Endodermal cell (in vitro differentiated cells): ENCODE results near the gene DNASE1L3. TPM values are rescaled to one million over a fixed set of nuclear protein-coding genes. Genes with fewer than 3 reads are reported as not detected.

ENCODE experiments used
- DNase-seq: peaks from one replicate; pipeline ENCODE4 v3.0.0-alpha.2; 2017
- H3K27ac ChIP-seq: 2 replicates; pipeline ENCODE4 v1.5.1; 2013; ENCODE audit warnings: mild to moderate bottlenecking, low read depth, low read length, moderate library complexity
- H3K27me3 ChIP-seq: 2 replicates; pipeline ENCODE4 v1.6.1; 2013; ENCODE audit warnings: mild to moderate bottlenecking, low read length, moderate library complexity; ENCODE audit not compliant: insufficient read depth, control insufficient read depth, poor library complexity, severe bottlenecking
- H3K36me3 ChIP-seq: 2 replicates; pipeline ENCODE4 v1.7.0; 2013; ENCODE audit warnings: mild to moderate bottlenecking, low read length, moderate library complexity; ENCODE audit not compliant: control insufficient read depth, insufficient read depth
- H3K4me1 ChIP-seq: one replicate; pipeline ENCODE4 v1.7.0; 2013; ENCODE audit warnings: low read length; ENCODE audit not compliant: control insufficient read depth, insufficient read depth
- H3K4me3 ChIP-seq: 2 replicates; pipeline ENCODE4 v1.5.1; 2013; ENCODE audit warnings: mild to moderate bottlenecking, low read length, moderate library complexity
- H3K9ac ChIP-seq: 2 replicates; pipeline ENCODE4 v1.6.1; 2013; ENCODE audit warnings: mild to moderate bottlenecking, low read length, moderate library complexity; ENCODE audit not compliant: poor library complexity, severe bottlenecking; ENCODE audit errors: extremely low read depth
- H3K9me3 ChIP-seq: 2 replicates; pipeline ENCODE4 v1.6.1; 2013; ENCODE audit warnings: mild to moderate bottlenecking, low read length, moderate library complexity; ENCODE audit not compliant: control insufficient read depth
- H3K27ac Mint-ChIP-seq: 2 replicates; pipeline ENCODE4 v1.8.0; 2020; ENCODE audit warnings: mixed read lengths
- H3K27me3 Mint-ChIP-seq: 2 replicates; pipeline ENCODE4 v1.8.0; 2021; ENCODE audit warnings: mild to moderate bottlenecking, mixed read lengths; ENCODE audit not compliant: insufficient read depth
- H3K36me3 Mint-ChIP-seq: 2 replicates; pipeline ENCODE4 v1.8.0; 2020; ENCODE audit warnings: low read depth, mixed read lengths
- H3K4me1 Mint-ChIP-seq: 2 replicates; pipeline ENCODE4 v1.8.0; 2020; ENCODE audit warnings: mixed read lengths
- H3K4me3 Mint-ChIP-seq: 2 replicates; pipeline ENCODE4 v1.8.0; 2020; ENCODE audit warnings: mild to moderate bottlenecking, moderate library complexity, mixed read lengths
- H3K9me3 Mint-ChIP-seq: 2 replicates; pipeline ENCODE4 v1.8.0; 2020; ENCODE audit warnings: mild to moderate bottlenecking, mixed read lengths
- CTCF ChIP-seq: fragments of 200-600 bp; sonication (generic); conservative IDR thresholded peaks from 2 replicates; pipeline ENCODE4 v1.5.0; 2021; ENCODE audit warnings: antibody characterized with exemption, mild to moderate bottlenecking
- WGBS, 2 experiments: methylation state at CpG; one replicate each; pipeline versions ENCODE4 v1.1.5 to v1.1.7; 2013; ENCODE audit warnings: missing lambda C conversion rate in 2 of 2, mixed read lengths in 1 of 2; ENCODE audit not compliant: insufficient coverage in 1 of 2, insufficient read length in 1 of 2; 5-methylcytosine and 5-hydroxymethylcytosine counted together
- total RNA-seq, 2 donors: library from RNA; stranded (reverse); fragmentation: NEBNext Ultra II Directional in 1 of 2; extraction: Animal tissue kit (Norgen Biotek cat#: 25700) in 1 of 2; gene quantifications; 2 replicates in 1 of 2; 3 replicates in 1 of 2; pipeline ENCODE4 v1.2.1, GENCODE V29; 2021

DNASE1L3 gene
- total RNA-seq, 2 donors from 2014 or later, result not detected

- Mint-ChIP-seq H3K4me3 (no peak overlapping the region), H3K27ac (no peak overlapping the region), H3K36me3 (no peaks in the 10 kb centered on the region)
These were observed 19.3 kb downstream of the DNASE1L3 start for GRCh38 chr3:58191361-58191991.

GRCh38 chr3:58190882-58191281 is 19.9 kb downstream of the DNASE1L3 start:
- H3K27me3 ChIP-seq, result no peaks in the 10 kb centered on the region
- WGBS, 2 experiments, result 89 to 100% methylated on average over 2 to 4 of the region's 4 CpGs
- Mint-ChIP-seq H3K36me3 (no peaks in the 10 kb centered on the region), H3K9me3 (no peaks in the 10 kb centered on the region), H3K4me1 (peaks cover 6% of the 10 kb centered on the region), H3K4me3 (no peak overlapping the region), H3K27me3 (no peaks in the 10 kb centered on the region), H3K27ac (no peak overlapping the region)
- no peaks in the 10 kb centered on the region for H3K36me3 ChIP-seq
- TF ChIP-seq CTCF, result no peak
- no peaks in the 10 kb centered on the region for H3K4me1 ChIP-seq
- no peak for DNase-seq
- no peak overlapping the region for H3K9ac ChIP-seq
- no peak overlapping the region for H3K27ac ChIP-seq
- H3K4me3 ChIP-seq, result no peak overlapping the region
- no peaks in the 10 kb centered on the region for H3K9me3 ChIP-seq

More at GRCh38 chr3:58191361-58191991, 19.3 kb downstream of the DNASE1L3 start:
- Mint-ChIP-seq H3K27me3 (no peaks in the 10 kb centered on the region), H3K9me3 (no peaks in the 10 kb centered on the region), H3K4me1 (peaks cover 6% of the 10 kb centered on the region)
- no peak for DNase-seq
- Histone ChIP-seq H3K4me3 (no peak overlapping the region), H3K4me1 (no peaks in the 10 kb centered on the region), H3K36me3 (no peaks in the 10 kb centered on the region), H3K27me3 (no peaks in the 10 kb centered on the region), H3K27ac (no peak overlapping the region), H3K9ac (no peak overlapping the region), H3K9me3 (no peaks in the 10 kb centered on the region)
- TF ChIP-seq CTCF, result no peak
- WGBS, 2 experiments, result 90 to 91% methylated on average over 7 to 10 of the region's 10 CpGs

GRCh38 chr3:58190291-58190690 is 20.5 kb downstream of the DNASE1L3 start:
- H3K4me3 Mint-ChIP-seq, result no peak overlapping the region

More at GRCh38 chr3:58190291-58190690, 20.5 kb downstream of the DNASE1L3 start:
- H3K9me3 Mint-ChIP-seq, result no peaks in the 10 kb centered on the region
- Histone ChIP-seq H3K27me3 (no peaks in the 10 kb centered on the region), H3K27ac (no peak overlapping the region), H3K9ac (no peak overlapping the region), H3K4me1 (no peaks in the 10 kb centered on the region), H3K4me3 (no peak overlapping the region), H3K9me3 (no peaks in the 10 kb centered on the region), H3K36me3 (no peaks in the 10 kb centered on the region)
- no peaks in the 10 kb centered on the region for H3K36me3 Mint-ChIP-seq
- H3K4me1 Mint-ChIP-seq, result peaks cover 6% of the 10 kb centered on the region
- 96 to 100% methylated on average over 1 to 4 of the region's 4 CpGs for WGBS, 2 experiments
- no peaks in the 10 kb centered on the region for H3K27me3 Mint-ChIP-seq
- TF ChIP-seq CTCF, result no peak
- DNase-seq, result no peak
- H3K27ac Mint-ChIP-seq, result no peak overlapping the region
